ENCODE data around the gene AGAP2.

AGAP2 gene

DNA sequence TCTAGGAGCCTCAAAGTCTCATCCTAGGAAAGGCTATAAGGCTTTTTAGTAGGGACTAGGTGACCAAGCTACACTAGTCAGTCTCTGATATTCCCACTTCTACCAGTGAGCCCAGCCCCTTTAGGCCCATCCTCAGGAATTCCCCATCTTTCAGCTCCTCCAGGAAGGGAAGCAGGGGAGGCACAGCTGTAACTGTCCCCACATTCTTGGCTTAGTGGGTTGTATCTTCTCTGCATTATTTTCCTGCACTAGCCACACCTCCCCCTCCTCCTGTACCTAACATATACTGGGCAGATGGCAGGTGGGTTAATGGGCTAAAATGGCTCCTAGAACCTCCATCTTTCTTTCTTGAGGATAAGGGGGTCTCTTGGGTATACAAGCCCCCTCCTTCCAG is 28.8 kb upstream of the AGAP2 start:
- no peak for DNase-seq (ENCODE audit: low read depth)

GRCh38 chr12:57766464-57767304 is 28.1 kb upstream of the AGAP2 start, which contains the start of gene CYP27B1:
Gene CYP27B1 (minus strand): TSS chr12:57767078. CDS start chr12:57767041, 37 bp downstream.
- peak; percentile 84 for DNase-seq (ENCODE audit: low read depth)

GRCh38 chr12:57765698-57766463 is 27.3 kb upstream of the AGAP2 start:
- peak; percentile 54 for DNase-seq (ENCODE audit: low read depth)

GRCh38 chr12:57765003-57765697 is 26.6 kb upstream of the AGAP2 start:
- DNase-seq (ENCODE audit: low read depth): peak; percentile 88

- DNase-seq (ENCODE audit: low read depth): no peak
Measured at GRCh38 chr12:57764662-57765002, 26.1 kb upstream of the AGAP2 start.

DNA sequence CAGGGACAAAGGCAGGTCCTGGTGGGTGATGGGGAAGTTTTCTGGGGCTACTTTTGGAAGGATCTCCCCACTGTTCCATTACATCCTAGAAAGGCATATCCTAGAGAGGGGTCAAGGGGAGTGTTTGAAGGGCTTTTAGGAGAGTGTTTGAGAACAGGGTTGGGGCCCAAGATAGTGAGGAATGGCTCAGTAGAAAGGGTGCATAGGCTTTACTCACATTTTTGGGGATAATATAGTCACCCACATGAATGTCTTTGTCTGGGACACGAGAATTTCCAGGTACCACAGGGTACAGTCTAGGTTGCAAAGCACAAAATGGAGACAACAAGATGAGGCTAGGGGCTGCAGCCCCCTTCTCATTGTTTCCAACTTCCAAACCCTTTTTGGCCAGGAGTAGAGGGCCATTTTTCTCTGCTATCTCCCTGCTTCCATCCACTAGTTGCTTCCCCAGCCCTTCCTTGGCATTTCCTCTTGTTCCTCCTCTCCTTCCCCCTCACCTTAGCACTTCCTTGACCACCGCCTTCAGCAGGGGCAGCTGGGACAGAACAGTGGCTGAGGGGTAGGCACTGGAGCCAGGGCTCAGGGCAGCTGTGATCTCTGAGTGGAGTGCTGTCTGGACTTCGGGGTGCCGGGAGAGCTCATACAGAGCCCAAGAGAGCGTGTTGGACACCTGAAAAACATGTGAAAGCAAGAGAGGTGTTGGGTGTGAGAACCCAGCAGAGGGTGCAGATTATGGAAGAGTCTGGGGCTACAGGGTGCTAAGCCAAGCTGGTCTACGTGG is 25.5 kb upstream of the AGAP2 start:
- no peak for DNase-seq (ENCODE audit: low read depth)

GRCh38 chr12:57762463-57762862 is 23.9 kb upstream of the AGAP2 start:
- no peak for DNase-seq (ENCODE audit: low read depth)

GRCh38 chr12:57761391-57761998 is 23.0 kb upstream of the AGAP2 start:
- DNase-seq (ENCODE audit: low read depth): no peak

- no peak for DNase-seq (ENCODE audit: low read depth)
Measured at GRCh38 chr12:57760347-57760982, 21.9 kb upstream of the AGAP2 start.

- peak; percentile 56 for DNase-seq (ENCODE audit: low read depth)
Measured at GRCh38 chr12:57759360-57759980, 20.9 kb upstream of the AGAP2 start.

DNA sequence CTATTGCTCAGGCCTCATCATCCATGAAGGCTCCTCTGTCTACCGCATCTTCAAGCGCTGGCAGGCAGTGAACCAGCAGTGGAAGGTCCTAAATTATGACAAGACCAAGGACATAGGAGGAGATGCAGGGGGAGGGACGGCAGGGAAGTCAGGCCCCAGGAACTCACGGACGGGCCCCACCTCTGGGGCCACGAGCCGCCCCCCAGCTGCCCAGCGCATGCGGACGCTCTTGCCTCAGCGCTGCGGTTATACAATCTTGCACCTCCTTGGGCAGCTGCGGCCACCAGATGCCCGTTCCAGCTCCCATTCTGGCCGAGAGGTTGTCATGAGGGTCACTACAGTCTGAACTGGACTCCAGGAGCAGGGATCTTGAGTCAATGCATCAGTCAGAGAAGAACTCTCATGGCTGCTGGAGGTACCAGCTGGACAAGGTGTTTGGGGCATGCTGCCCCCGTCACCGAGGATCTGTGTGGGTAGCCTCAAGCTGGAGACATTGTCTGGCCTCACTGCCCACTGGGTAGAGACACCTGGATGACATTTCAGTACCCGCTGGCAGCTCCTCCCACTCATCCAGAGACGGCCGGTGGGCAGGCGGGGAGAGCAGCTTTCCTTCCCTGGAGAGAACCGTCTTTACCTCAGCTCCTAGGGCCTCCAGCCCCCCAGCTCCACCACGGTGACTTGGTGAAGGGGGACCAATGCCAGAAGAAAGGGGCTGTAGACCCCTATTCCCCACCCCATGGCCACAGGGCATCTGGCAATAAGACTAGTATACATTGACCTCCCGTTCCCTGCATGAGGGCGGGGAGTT is 20.2 kb upstream of the AGAP2 start:
- DNase-seq (ENCODE audit: low read depth): no peak

DNA sequence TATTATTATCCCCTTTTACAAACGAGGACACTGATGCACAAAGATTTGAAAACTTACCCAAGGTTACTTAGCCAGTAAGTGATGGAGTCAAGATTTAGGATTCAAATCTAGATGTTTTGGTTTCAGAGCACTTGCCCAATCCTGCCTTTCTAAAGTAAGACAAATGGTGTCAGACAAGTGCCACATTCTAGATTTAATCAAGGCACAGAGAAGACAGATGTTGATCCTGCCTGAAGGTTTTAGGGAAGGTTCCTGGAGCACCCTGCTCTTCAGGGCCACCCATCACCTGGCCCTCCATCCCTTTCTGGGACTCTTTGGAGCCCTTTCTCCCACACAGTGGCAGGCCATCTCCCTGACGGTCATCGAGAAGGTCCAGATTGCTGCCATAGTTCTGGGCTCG is 19.2 kb upstream of the AGAP2 start:
- no peak for DNase-seq (ENCODE audit: low read depth)

GRCh38 chr12:57756406-57757341 is 18.1 kb upstream of the AGAP2 start:
- DNase-seq (ENCODE audit: low read depth): peak; percentile 35

DNA sequence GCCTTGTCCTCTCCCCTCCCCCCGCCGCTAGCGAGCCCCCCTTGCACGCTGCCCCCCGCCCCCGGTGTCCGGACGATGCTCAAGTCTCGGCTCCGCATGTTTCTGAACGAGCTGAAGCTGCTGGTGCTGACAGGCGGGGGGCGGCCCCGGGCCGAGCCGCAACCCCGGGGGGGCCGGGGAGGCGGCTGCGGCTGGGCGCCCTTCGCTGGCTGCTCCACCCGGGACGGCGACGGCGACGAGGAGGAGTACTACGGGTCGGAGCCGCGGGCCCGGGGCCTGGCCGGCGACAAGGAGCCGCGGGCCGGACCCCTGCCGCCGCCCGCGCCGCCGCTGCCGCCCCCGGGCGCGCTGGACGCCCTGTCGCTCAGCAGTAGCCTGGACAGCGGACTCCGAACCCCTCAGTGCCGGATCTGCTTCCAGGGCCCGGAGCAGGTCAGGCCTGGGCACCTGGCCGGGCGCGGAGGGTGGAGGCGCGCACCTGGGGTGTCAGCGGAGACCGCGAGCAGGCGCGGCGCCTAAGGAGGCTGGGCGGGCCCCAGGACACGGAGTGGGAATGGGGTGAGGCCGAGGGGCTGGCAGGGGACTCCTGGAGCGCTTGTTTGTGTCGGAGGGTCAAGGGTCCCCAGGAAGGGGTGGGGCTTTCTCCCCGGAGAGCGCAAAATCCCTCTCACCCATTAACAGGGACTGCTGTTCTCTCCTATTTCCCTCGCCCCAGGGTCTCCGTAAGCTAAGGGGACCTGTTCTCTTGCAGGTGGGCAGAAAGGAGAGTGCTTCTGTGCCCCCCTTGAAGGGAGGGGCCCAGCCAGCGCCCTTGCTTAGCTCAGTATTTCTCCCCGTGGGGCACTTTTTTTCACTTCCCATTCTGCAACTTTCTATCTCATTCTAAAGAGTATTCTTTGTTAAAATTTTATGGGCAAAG is 17.2 kb upstream of the AGAP2 start:
- DNase-seq (ENCODE audit: low read depth): peak; percentile 20

DNA sequence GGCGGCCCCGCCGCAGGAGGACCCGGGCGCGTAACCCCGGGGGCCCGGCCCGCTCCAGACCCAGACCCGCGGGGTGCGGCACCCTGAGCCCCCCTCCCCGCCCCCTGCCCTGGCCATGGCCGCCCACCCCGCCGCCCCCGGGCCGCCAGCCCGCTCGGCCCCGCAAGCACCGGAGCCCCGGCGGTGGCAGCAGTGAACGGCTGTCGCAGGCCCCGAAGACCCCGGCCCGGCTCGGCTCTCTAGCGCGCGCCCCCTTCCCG is 16.6 kb upstream of the AGAP2 start:
- no peak for DNase-seq (ENCODE audit: low read depth)

- peak; percentile 51 for DNase-seq (ENCODE audit: low read depth)
Measured at GRCh38 chr12:57754411-57755193, 16.1 kb upstream of the AGAP2 start, which contains the start of gene MARCHF9. Gene MARCHF9 (plus strand): TSS chr12:57755103. CDS start chr12:57755529, 426 bp downstream.
